HAP-1 (cell line): ENCODE measurements around the gene QARS1.

Experiments used
- DNase-seq, 2 experiments: peaks; one replicate each; pipeline ENCODE4 v3.0.0-alpha.2; 2016 to 2020; ENCODE audit warnings: low spot score in 2 of 2
- H3K27me3 ChIP-seq: fragments of 250-450 bp; sonication (Bioruptor Pico); 2 replicates; pipeline ENCODE4 v1.5.1; 2020; ENCODE audit warnings: low read depth, mild to moderate bottlenecking, moderate library complexity
- H3K36me3 ChIP-seq: fragments of 250-450 bp; sonication (Bioruptor Pico); replicated peaks from 2 replicates; pipeline ENCODE4 v1.5.1; 2020; ENCODE audit warnings: mild to moderate bottlenecking
- H3K4me1 ChIP-seq: fragments of 250-450 bp; sonication (Bioruptor Pico); 2 replicates; pipeline ENCODE4 v1.5.1; 2020; ENCODE audit warnings: mild to moderate bottlenecking
- H3K4me3 ChIP-seq: fragments of 250-450 bp; sonication (Bioruptor Pico); 2 replicates; pipeline ENCODE4 v1.5.1; 2020; ENCODE audit warnings: mild to moderate bottlenecking, moderate library complexity
- H3K9me3 ChIP-seq: fragments of 250-450 bp; sonication (Bioruptor Pico); 2 replicates; pipeline ENCODE4 v1.5.1; 2020; ENCODE audit warnings: mild to moderate bottlenecking, moderate library complexity
- in situ Hi-C: fragments of 300-500 bp; cut with MboI; formaldehyde crosslinking; loops from 3 replicates; pipeline ENCODE4 v1.14.3; 2020; ENCODE audit warnings: low sequenced_read_pairs, inconsistent platforms, mixed read lengths

QARS1 gene

GRCh38 chr3:49110780-49111179, 6.2 kb upstream of the QARS1 start:
- DNase-seq, result no peak
- Histone ChIP-seq H3K9me3 (no peaks in the 10 kb centered on the region), H3K36me3 (peaks cover 79% of the 10 kb centered on the region), H3K4me3 (no peak overlapping the region), H3K27me3 (no peaks in the 10 kb centered on the region), H3K4me1 (peaks cover 2% of the 10 kb centered on the region)
- in situ Hi-C loops, result no loop called here

- Histone ChIP-seq H3K36me3 (peaks cover 58% of the 10 kb centered on the region), H3K27me3 (no peaks in the 10 kb centered on the region), H3K9me3 (no peaks in the 10 kb centered on the region), H3K4me1 (peaks cover 15% of the 10 kb centered on the region), H3K4me3 (no peak overlapping the region)
- no peak for DNase-seq
- in situ Hi-C loops, result no loop called here
These were observed 3.8 kb upstream of the QARS1 start for GRCh38 chr3:49108346-49108745.

- Histone ChIP-seq H3K27me3 (no peaks in the 10 kb centered on the region), H3K36me3 (peaks cover 57% of the 10 kb centered on the region), H3K4me3 (peak overlapping the region; percentile 71), H3K4me1 (peaks cover 17% of the 10 kb centered on the region), H3K9me3 (no peaks in the 10 kb centered on the region)
- in situ Hi-C loops, result no loop called here
- no peak for DNase-seq
These were observed 518 bp downstream of the QARS1 start for GRCh38 chr3:49104052-49104426.

DNA sequence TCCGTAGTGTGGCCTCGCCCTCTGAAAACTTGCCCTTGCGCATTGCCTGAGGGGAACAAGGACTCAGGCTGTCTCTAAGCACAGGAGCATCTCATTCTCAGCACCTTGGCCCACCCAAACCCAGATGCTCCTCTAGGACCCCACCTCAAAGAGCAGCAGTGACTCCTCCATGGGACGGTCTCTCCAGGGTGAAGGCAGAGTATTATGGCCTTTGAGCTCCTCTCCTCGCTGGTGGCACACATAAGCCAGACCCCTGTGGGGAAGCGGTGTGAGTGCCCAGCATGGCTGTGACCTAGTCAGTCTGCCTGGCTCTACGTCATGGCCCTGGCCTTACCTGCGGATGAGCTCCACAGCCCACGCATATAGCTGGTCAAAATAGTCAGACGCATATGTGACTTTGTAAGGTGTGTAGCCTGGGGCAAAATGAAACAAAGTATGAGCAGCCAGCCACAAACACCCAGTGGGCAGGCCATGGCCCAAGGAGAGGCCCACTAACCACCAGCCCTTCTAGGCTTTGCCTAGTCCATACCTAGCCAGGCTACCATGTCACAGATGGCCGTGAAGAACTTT, 4.4 kb downstream of the QARS1 start:
- in situ Hi-C loops, result no loop called here
- no peak for DNase-seq
- H3K9me3 ChIP-seq, result no peaks in the 10 kb centered on the region
- H3K4me3 ChIP-seq, result no peak overlapping the region
- H3K27me3 ChIP-seq, result no peaks in the 10 kb centered on the region
- peaks cover 66% of the 10 kb centered on the region for H3K36me3 ChIP-seq
- H3K4me1 ChIP-seq, result peaks cover 9% of the 10 kb centered on the region

- no peak overlapping the region for H3K4me3 ChIP-seq
- peaks cover 66% of the 10 kb centered on the region for H3K36me3 ChIP-seq
- in situ Hi-C loops, result no loop called here
- no peak for DNase-seq
- H3K27me3 ChIP-seq, result no peaks in the 10 kb centered on the region
- H3K9me3 ChIP-seq, result no peaks in the 10 kb centered on the region
- peaks cover 12% of the 10 kb centered on the region for H3K4me1 ChIP-seq
These were observed 5.5 kb downstream of the QARS1 start for GRCh38 chr3:49098910-49099630.

- DNase-seq, result no peak
- H3K4me3 ChIP-seq, result no peak overlapping the region
- no peaks in the 10 kb centered on the region for H3K9me3 ChIP-seq
- no peaks in the 10 kb centered on the region for H3K27me3 ChIP-seq
- peaks cover 67% of the 10 kb centered on the region for H3K36me3 ChIP-seq
- peaks cover 7% of the 10 kb centered on the region for H3K4me1 ChIP-seq
- in situ Hi-C loops, result no loop called here
These were observed 6.1 kb downstream of the QARS1 start for GRCh38 chr3:49098429-49098828.

DNA sequence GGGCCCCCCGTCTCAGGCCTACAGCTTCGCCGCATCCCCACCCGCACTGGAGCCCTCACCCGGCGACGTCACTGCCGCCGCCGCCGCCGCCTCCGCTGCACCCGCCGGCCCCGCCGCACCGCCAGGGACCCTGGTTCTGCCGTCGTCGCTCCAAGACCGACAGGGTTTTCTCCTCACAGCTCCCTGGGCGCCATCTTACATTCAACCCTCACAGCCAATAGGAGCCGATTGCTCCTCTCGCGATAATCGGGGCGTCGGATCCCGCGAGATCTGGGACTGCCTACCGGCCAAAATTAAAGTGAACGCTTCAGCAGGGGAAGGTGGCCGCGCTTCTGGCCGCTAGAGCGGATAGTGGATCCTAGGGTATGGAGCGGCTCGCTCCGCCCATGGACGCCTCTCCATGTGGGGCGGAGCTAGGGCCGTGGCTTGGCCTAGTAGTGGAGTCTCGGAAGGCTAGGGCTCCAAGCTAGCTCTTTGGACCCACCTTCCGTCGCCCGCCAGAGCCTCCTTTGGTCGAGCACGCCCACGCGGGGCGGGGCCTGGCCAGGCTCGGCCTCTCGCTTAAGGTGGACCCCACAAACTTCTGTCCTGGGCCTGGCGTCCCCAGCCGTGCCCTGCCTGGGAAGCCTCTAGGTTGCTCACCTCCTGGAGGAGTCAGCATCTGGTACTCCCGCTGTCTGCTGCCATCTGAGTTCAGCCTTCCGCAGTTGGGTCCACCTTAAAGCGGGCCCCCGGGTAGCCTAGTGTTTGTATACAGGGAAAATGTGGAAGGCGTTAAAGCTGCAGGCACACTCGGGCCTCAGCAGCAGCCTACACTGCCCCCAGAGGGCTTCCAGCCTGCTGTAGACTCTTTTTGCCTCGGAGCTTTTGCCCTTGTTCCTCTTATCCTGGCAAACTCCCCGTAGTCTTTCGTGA, 10.4 kb downstream of the QARS1 start, which contains the start of gene QRICH1:
Gene QRICH1, minus strand, starts transcription at position 219 of the 915 bp plus-strand sequence. CDS start 17,054 bp downstream, outside the sequence.
- peaks cover 31% of the 10 kb centered on the region for H3K36me3 ChIP-seq
- H3K4me1 ChIP-seq, result peaks cover 8% of the 10 kb centered on the region
- H3K4me3 ChIP-seq, result peak within 1 kb of the TSS; percentile 93
- DNase-seq, result peak; percentile 95 to 98
- H3K9me3 ChIP-seq, result no peaks in the 10 kb centered on the region
- in situ Hi-C loops, result no loop called here
- H3K27me3 ChIP-seq, result no peaks in the 10 kb centered on the region

DNA sequence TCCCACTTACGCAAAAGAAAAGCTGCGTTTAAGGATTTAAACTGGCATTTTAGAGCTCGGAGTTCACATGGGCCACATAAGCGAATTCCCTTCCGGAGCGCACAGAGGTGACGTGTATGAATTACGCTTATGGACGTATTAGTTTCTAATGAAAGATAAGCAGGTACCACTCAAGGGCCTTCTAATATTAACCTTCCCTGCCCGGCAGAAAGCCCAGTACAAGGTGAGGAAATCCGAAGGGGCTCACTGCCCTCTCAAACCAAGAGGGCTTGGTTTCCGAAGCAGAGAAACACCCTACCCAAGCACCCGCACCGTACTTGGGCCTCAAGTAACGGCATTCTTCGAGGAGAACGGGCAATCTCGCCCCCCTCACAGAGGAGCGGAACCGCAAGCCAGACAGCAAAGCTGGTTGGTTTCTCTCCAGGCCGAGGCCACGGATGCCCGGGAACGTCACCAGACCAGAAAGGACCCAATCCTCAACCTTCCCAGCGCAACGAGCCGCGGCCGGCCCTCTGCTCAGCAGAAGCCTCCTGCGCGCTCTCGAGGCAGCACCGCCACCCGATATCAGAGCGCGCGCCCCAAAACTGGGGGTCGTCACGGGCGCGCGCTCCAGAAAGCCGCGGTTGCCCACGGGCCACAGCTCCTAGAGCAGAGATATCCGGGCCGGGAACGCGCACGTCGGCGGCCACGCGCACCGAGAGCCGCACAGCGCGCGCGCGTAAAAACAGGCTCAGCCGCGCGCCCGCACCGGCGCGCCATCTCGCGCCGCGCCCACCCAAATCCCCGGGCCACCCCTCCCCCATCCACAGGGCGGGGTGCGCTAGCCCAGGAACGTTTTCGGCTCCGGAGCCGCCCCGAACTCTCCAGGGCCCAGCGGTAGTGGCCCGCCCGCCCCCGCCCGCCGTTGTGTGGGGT, 11.4 kb downstream of the QARS1 start:
- no peaks in the 10 kb centered on the region for H3K9me3 ChIP-seq
- no peaks in the 10 kb centered on the region for H3K27me3 ChIP-seq
- H3K36me3 ChIP-seq, result peaks cover 22% of the 10 kb centered on the region
- H3K4me3 ChIP-seq, result peak overlapping the region; percentile 93
- peak; percentile 50 to 85 for DNase-seq
- peaks cover 8% of the 10 kb centered on the region for H3K4me1 ChIP-seq
- in situ Hi-C loops, result no loop called here

- Histone ChIP-seq H3K36me3 (peaks cover 20% of the 10 kb centered on the region), H3K27me3 (no peaks in the 10 kb centered on the region), H3K4me1 (peaks cover 6% of the 10 kb centered on the region; the same call in 1 of the 2 replicates), H3K9me3 (no peaks in the 10 kb centered on the region), H3K4me3 (no peak overlapping the region)
- no peak for DNase-seq
- in situ Hi-C loops, result no loop called here
These were observed 23.1 kb downstream of the QARS1 start for GRCh38 chr3:49081429-49081828.

DNA sequence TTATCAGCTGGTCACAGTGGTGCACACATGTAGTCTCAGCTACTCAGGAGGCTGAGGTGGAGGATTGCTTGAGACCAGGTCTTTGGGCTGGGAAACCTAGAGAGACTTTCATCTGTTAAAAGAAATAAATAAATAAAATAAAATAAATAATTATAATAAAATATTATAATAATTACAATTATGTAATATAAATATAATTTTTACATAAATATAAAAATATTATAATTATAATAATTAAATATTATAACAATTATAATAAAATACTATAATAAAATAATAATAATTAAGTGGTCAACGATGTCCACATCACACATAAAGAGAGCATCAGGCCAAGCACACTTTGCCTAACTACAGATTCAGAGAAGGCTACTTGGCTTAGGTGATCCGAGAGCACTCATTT, 25.3 kb downstream of the QARS1 start:
- Histone ChIP-seq H3K4me3 (no peak overlapping the region), H3K9me3 (no peaks in the 10 kb centered on the region), H3K36me3 (peaks cover 39% of the 10 kb centered on the region), H3K27me3 (no peaks in the 10 kb centered on the region), H3K4me1 (peaks cover 6% of the 10 kb centered on the region; the same call in 1 of the 2 replicates)
- in situ Hi-C loops, result no loop called here
- no peak for DNase-seq

DNA sequence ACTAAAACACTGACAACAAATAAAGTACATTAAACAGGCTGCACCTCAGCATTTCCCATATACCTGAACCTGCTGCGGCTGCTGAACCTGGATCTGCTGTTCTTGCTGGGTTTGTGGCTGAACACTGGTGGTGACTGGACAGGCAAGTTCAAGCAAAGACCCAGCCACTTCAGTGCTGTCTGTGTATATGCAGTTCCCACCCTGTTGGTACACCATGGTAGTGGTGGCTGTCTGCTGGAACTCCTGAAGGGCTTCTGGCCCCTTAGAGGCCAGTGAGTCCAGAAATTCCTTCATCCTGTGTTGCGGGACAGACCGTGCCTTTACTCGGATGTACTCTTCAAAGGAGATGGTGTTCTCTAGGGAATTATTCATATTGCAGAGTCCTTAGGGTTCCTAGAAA, 27.9 kb downstream of the QARS1 start:
- Histone ChIP-seq H3K9me3 (no peaks in the 10 kb centered on the region), H3K4me3 (no peak overlapping the region), H3K4me1 (peaks cover 6% of the 10 kb centered on the region; the same call in 1 of the 2 replicates), H3K36me3 (peaks cover 59% of the 10 kb centered on the region), H3K27me3 (no peaks in the 10 kb centered on the region)
- in situ Hi-C loops, result no loop called here
- no peak for DNase-seq

DNA sequence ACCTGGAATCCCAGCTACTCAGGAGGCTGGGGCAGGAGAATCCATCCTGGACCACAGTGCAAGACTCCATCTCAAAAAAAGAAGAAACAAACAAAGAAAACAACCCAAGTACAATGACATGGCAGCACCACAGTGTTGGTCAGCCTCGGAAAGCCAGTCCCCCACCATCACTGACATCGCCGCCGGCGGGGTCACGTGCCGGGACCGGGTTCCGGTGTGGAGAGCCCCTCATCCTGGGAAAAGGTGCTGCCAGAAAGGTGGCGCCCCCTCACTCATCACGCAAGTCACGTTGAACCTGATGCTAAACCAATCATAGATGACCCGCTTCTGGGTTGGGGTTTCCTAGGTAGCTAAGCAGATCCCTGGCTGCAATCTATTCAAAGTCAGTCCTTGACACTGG, 28.4 kb downstream of the QARS1 start:
- in situ Hi-C loops, result no loop called here
- Histone ChIP-seq H3K4me3 (no peak overlapping the region), H3K9me3 (no peaks in the 10 kb centered on the region), H3K4me1 (peaks cover 6% of the 10 kb centered on the region; the same call in 1 of the 2 replicates), H3K36me3 (peaks cover 64% of the 10 kb centered on the region), H3K27me3 (no peaks in the 10 kb centered on the region)
- DNase-seq, result no peak

- Histone ChIP-seq H3K4me1 (no peaks in the 10 kb centered on the region), H3K9me3 (no peaks in the 10 kb centered on the region), H3K4me3 (no peak overlapping the region), H3K36me3 (peaks cover 67% of the 10 kb centered on the region), H3K27me3 (no peaks in the 10 kb centered on the region)
- DNase-seq, result no peak
- in situ Hi-C loops, result no loop called here
These were observed 46.5 kb downstream of the QARS1 start for GRCh38 chr3:49058011-49058410.
